SK-N-SH (cell line): Measurements from ENCODE around the gene TMEM225B.

ENCODE experiments used
- GABPA ChIP-seq: IDR thresholded peaks from 2 replicates; pipeline ENCODE4 v1.4.0; 2012; ENCODE audit warnings: low read depth, mild to moderate bottlenecking
- MXI1 ChIP-seq: IDR thresholded peaks from 2 replicates; pipeline ENCODE4 v1.6.1; 2012; ENCODE audit warnings: mild to moderate bottlenecking, low read depth, low read length, improper control_type of control experiment
- RAD21 ChIP-seq: IDR thresholded peaks from 2 replicates; pipeline ENCODE4 v1.6.1; 2012; ENCODE audit warnings: mild to moderate bottlenecking, low read length
- TAF1 ChIP-seq: IDR thresholded peaks from 2 replicates; pipeline ENCODE4 v1.6.1; 2012; ENCODE audit warnings: low read depth, mild to moderate bottlenecking, low read length, moderate library complexity, borderline replicate concordance
- TF ChIP-seq, protein P1 (sequence below): IDR thresholded peaks from 2 replicates; pipeline ENCODE4 v1.6.1; 2012; ENCODE audit warnings: mild to moderate bottlenecking, low read depth, low read length, moderate library complexity

DNA sequence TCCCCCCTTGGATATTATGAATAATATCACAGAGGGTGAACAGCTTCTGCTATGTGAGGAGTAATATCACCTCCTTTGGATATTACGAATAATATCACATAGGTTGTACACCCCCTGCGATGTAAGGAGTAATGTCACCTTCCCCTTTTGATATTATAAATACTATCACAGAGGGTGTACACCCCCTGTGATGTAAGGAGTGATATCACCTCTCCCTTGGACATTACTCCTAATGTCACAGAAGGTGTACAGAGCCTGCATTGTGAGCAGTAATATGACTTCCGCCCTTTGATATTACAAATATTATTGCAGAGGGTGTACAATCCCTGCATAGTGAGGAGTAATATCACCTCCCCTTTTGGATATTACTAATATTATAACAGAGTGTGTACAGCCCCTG is 9.2 kb upstream of the TMEM225B start:
- TF ChIP-seq MXI1 (no peak), TAF1 (no peak), GABPA (no peak), RAD21 (no peak)
- TF ChIP-seq, protein P1, sequence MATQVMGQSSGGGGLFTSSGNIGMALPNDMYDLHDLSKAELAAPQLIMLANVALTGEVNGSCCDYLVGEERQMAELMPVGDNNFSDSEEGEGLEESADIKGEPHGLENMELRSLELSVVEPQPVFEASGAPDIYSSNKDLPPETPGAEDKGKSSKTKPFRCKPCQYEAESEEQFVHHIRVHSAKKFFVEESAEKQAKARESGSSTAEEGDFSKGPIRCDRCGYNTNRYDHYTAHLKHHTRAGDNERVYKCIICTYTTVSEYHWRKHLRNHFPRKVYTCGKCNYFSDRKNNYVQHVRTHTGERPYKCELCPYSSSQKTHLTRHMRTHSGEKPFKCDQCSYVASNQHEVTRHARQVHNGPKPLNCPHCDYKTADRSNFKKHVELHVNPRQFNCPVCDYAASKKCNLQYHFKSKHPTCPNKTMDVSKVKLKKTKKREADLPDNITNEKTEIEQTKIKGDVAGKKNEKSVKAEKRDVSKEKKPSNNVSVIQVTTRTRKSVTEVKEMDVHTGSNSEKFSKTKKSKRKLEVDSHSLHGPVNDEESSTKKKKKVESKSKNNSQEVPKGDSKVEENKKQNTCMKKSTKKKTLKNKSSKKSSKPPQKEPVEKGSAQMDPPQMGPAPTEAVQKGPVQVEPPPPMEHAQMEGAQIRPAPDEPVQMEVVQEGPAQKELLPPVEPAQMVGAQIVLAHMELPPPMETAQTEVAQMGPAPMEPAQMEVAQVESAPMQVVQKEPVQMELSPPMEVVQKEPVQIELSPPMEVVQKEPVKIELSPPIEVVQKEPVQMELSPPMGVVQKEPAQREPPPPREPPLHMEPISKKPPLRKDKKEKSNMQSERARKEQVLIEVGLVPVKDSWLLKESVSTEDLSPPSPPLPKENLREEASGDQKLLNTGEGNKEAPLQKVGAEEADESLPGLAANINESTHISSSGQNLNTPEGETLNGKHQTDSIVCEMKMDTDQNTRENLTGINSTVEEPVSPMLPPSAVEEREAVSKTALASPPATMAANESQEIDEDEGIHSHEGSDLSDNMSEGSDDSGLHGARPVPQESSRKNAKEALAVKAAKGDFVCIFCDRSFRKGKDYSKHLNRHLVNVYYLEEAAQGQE: no peak
